ENCODE measurements around the gene ATXN2L.
A peak's percentile ranks its signal among the peaks of the same experiment; 100 is the strongest.

ATXN2L gene

DNA sequence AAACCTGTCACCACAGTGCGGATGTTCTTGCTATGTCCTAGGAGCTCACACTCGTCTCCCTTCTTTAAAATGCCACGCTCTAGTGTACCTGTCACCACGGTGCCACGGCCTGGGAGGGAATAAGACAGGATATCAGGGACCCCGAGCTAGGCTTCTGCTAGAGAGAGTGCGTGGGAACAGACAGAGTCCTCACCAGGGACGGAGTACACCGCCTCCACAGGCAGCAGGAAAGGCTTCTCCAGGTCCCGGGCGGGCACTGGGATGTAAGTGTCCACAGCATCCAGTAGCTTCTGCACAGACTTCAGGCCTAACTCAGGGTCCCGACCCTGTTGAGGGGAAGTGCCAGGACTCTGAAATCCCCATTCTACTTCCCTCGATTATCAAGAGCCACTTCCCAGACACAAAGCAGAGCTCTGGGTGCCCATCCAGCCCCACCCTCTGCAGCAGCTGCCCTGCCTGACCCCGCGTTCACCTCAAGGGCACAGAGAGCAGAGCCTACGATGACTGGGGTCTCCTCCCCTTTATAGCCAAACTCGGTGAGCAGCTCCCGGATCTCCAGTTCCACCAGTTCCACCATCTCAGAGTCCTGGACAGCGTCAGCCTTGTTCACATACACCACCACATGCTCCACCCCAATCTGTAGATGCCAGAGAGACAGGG, 21.6 kb downstream of the ATXN2L start:
- no peak overlapping the region for H3K18ac ChIP-seq (ENCODE audit: low read length)
- H3K27ac ChIP-seq (replicated peaks; ENCODE audit: low read length): no peak overlapping the region
- no peak overlapping the region for H3K4me2 ChIP-seq (ENCODE audit: insufficient read depth, low read length, poor library complexity, severe bottlenecking)
- H2AFZ ChIP-seq (ENCODE audit: low read length): no peak overlapping the region
- H3K4me1 ChIP-seq (ENCODE audit: control insufficient read depth in 2 of 2, insufficient read depth in 1 of 2, low read depth in 1 of 2, low read length in 2 of 2): peaks cover 10 to 13% of the 10 kb centered on the region in 2 donors
- no peaks in the 10 kb centered on the region for H3K9me3 ChIP-seq (replicated peaks in 1 of 2; ENCODE audit: control insufficient read depth in 2 of 2, insufficient read depth in 1 of 2, low read depth in 1 of 2, low read length in 2 of 2)
- no peak overlapping the region for H2BK12ac ChIP-seq (ENCODE audit: low read length)
- peaks cover 17% of the 10 kb centered on the region for H3K79me1 ChIP-seq (ENCODE audit: low read depth, low read length)
- no peak overlapping the region for H3K23ac ChIP-seq (ENCODE audit: low read depth, low read length, poor library complexity)
- DNase-seq (ENCODE audit: low spot score): no peak
- no peak overlapping the region for H2AK5ac ChIP-seq (ENCODE audit: low read depth, low read length)
- H2BK5ac ChIP-seq (ENCODE audit: low read length): no peak overlapping the region
- no peak overlapping the region for H2BK120ac ChIP-seq (ENCODE audit: low read depth, low read length)
- H3K4me3 ChIP-seq (ENCODE audit: low read length in 2 of 2): peak overlapping the region; percentile 24 to 100
- no peaks in the 10 kb centered on the region for H3K27me3 ChIP-seq (ENCODE audit: control insufficient read depth in 3 of 3, insufficient read depth in 3 of 3, low read depth in 1 of 3, low read length in 3 of 3)
- H4K91ac ChIP-seq (ENCODE audit: low read depth, low read length, poor library complexity): no peak overlapping the region
- H2BK15ac ChIP-seq (ENCODE audit: low read length): no peak overlapping the region
- no peak overlapping the region for H3K9ac ChIP-seq (ENCODE audit: low read depth, low read length, poor library complexity)
- no peak overlapping the region for H4K8ac ChIP-seq (ENCODE audit: low read depth, low read length)
- WGBS, 2 donors (ENCODE audit: extremely low coverage in 2 of 2, insufficient read length in 2 of 2, insufficient replicate concordance in 1 of 2): no CpG with 5 or more reads among the region's 19 CpGs
- peaks cover 31 to 46% of the 10 kb centered on the region in 2 donors for H3K36me3 ChIP-seq (replicated peaks in 1 of 2; ENCODE audit: control insufficient read depth in 2 of 2, insufficient read depth in 2 of 2, low read length in 2 of 2)
- no peak overlapping the region for H3K14ac ChIP-seq (ENCODE audit: low read length)
- peak overlapping the region; percentile 37 for H3K4ac ChIP-seq (ENCODE audit: low read length)

DNA sequence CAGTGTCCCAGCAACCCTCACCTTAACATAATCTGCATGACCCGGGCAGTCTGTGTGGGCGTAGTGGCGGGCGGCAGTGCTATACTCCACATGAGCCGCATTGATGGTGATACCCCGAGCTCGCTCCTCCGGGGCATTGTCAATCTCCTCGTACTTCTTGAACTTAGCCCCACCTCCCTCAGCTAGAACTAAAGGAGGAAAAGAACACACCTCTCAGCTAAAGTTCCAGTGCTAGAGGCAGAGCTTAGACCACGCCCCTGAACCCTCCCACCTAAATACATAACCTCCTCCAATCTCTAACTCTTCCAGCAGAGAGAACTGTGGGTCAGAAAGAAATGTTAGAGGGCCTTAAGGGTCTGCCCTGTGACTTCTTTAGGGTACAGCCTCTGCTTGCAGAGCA, 22.5 kb downstream of the ATXN2L start:
- Histone ChIP-seq H3K4me1 (ENCODE audit: control insufficient read depth in 2 of 2, insufficient read depth in 1 of 2, low read depth in 1 of 2, low read length in 2 of 2) (peaks cover 10 to 13% of the 10 kb centered on the region in 2 donors), H3K36me3 (replicated peaks in 1 of 2; ENCODE audit: control insufficient read depth in 2 of 2, insufficient read depth in 2 of 2, low read length in 2 of 2) (peaks cover 31 to 42% of the 10 kb centered on the region in 2 donors), H3K4me2 (ENCODE audit: insufficient read depth, low read length, poor library complexity, severe bottlenecking) (peak overlapping the region; percentile 100), H3K27me3 (ENCODE audit: control insufficient read depth in 3 of 3, insufficient read depth in 3 of 3, low read depth in 1 of 3, low read length in 3 of 3) (no peaks in the 10 kb centered on the region), H3K23ac (ENCODE audit: low read depth, low read length, poor library complexity) (no peak overlapping the region), H3K9ac (ENCODE audit: low read depth, low read length, poor library complexity) (no peak overlapping the region), H2BK12ac (ENCODE audit: low read length) (no peak overlapping the region), H3K4me3 (ENCODE audit: low read length in 2 of 2) (peak overlapping the region; percentile 94 to 100), H3K14ac (ENCODE audit: low read length) (no peak overlapping the region), H2AFZ (ENCODE audit: low read length) (no peak overlapping the region), H2AK5ac (ENCODE audit: low read depth, low read length) (no peak overlapping the region), H3K79me1 (ENCODE audit: low read depth, low read length) (peaks cover 17% of the 10 kb centered on the region), H3K9me3 (replicated peaks in 1 of 2; ENCODE audit: control insufficient read depth in 2 of 2, insufficient read depth in 1 of 2, low read depth in 1 of 2, low read length in 2 of 2) (no peaks in the 10 kb centered on the region), H3K27ac (replicated peaks; ENCODE audit: low read length) (no peak overlapping the region), H3K18ac (ENCODE audit: low read length) (no peak overlapping the region), H4K8ac (ENCODE audit: low read depth, low read length) (no peak overlapping the region), H2BK120ac (ENCODE audit: low read depth, low read length) (no peak overlapping the region), H2BK5ac (ENCODE audit: low read length) (no peak overlapping the region), H2BK15ac (ENCODE audit: low read length) (no peak overlapping the region), H3K4ac (ENCODE audit: low read length) (no peak overlapping the region), H4K91ac (ENCODE audit: low read depth, low read length, poor library complexity) (no peak overlapping the region)
- DNase-seq (ENCODE audit: low spot score): no peak
- WGBS, 2 donors (ENCODE audit: extremely low coverage in 2 of 2, insufficient read length in 2 of 2, insufficient replicate concordance in 1 of 2): no CpG with 5 or more reads among the region's 10 CpGs

DNA sequence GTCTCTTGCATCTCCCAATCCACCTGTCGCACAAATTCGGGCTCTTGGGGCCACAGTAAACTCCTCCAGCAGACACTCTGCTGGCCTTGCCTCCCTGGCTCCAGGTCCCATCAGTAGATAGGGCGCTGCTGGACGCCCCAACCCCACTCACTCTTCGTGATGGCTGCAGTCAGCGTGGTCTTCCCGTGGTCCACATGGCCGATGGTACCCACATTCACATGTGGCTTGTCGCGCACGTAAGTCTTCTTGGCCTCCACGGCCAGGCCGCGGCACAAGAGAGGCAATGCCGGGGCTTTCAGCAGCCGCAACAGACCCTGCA, 22.9 kb downstream of the ATXN2L start:
- peaks cover 17% of the 10 kb centered on the region for H3K79me1 ChIP-seq (ENCODE audit: low read depth, low read length)
- H3K27me3 ChIP-seq (ENCODE audit: control insufficient read depth in 3 of 3, insufficient read depth in 3 of 3, low read depth in 1 of 3, low read length in 3 of 3): no peaks in the 10 kb centered on the region
- H4K8ac ChIP-seq (ENCODE audit: low read depth, low read length): peak overlapping the region; percentile 92
- H3K14ac ChIP-seq (ENCODE audit: low read length): peak overlapping the region; percentile 100
- H3K27ac ChIP-seq (replicated peaks; ENCODE audit: low read length): peak overlapping the region; percentile 59
- H3K18ac ChIP-seq (ENCODE audit: low read length): peak overlapping the region; percentile 97
- WGBS, 2 donors (ENCODE audit: extremely low coverage in 2 of 2, insufficient read length in 2 of 2, insufficient replicate concordance in 1 of 2): no CpG with 5 or more reads among the region's 16 CpGs
- no peak overlapping the region for H2BK120ac ChIP-seq (ENCODE audit: low read depth, low read length)
- peak overlapping the region; percentile 92 for H2BK15ac ChIP-seq (ENCODE audit: low read length)
- H4K91ac ChIP-seq (ENCODE audit: low read depth, low read length, poor library complexity): peak overlapping the region; percentile 53
- peaks cover 31 to 42% of the 10 kb centered on the region in 2 donors for H3K36me3 ChIP-seq (replicated peaks in 1 of 2; ENCODE audit: control insufficient read depth in 2 of 2, insufficient read depth in 2 of 2, low read length in 2 of 2)
- no peaks in the 10 kb centered on the region for H3K9me3 ChIP-seq (replicated peaks in 1 of 2; ENCODE audit: control insufficient read depth in 2 of 2, insufficient read depth in 1 of 2, low read depth in 1 of 2, low read length in 2 of 2)
- H2AK5ac ChIP-seq (ENCODE audit: low read depth, low read length): peak overlapping the region; percentile 98
- H3K9ac ChIP-seq (ENCODE audit: low read depth, low read length, poor library complexity): peak overlapping the region; percentile 100
- H3K4me3 ChIP-seq (ENCODE audit: low read length in 2 of 2): peak overlapping the region; percentile 94 to 100
- no peak for DNase-seq (ENCODE audit: low spot score)
- peak overlapping the region; percentile 73 for H2BK12ac ChIP-seq (ENCODE audit: low read length)
- H2AFZ ChIP-seq (ENCODE audit: low read length): peak overlapping the region; percentile 92
- peak overlapping the region; percentile 100 for H3K4me2 ChIP-seq (ENCODE audit: insufficient read depth, low read length, poor library complexity, severe bottlenecking)
- peaks cover 10 to 13% of the 10 kb centered on the region in 2 donors for H3K4me1 ChIP-seq (ENCODE audit: control insufficient read depth in 2 of 2, insufficient read depth in 1 of 2, low read depth in 1 of 2, low read length in 2 of 2)
- H2BK5ac ChIP-seq (ENCODE audit: low read length): peak overlapping the region; percentile 94
- H3K4ac ChIP-seq (ENCODE audit: low read length): peak overlapping the region; percentile 97
- H3K23ac ChIP-seq (ENCODE audit: low read depth, low read length, poor library complexity): peak overlapping the region; percentile 95

DNA sequence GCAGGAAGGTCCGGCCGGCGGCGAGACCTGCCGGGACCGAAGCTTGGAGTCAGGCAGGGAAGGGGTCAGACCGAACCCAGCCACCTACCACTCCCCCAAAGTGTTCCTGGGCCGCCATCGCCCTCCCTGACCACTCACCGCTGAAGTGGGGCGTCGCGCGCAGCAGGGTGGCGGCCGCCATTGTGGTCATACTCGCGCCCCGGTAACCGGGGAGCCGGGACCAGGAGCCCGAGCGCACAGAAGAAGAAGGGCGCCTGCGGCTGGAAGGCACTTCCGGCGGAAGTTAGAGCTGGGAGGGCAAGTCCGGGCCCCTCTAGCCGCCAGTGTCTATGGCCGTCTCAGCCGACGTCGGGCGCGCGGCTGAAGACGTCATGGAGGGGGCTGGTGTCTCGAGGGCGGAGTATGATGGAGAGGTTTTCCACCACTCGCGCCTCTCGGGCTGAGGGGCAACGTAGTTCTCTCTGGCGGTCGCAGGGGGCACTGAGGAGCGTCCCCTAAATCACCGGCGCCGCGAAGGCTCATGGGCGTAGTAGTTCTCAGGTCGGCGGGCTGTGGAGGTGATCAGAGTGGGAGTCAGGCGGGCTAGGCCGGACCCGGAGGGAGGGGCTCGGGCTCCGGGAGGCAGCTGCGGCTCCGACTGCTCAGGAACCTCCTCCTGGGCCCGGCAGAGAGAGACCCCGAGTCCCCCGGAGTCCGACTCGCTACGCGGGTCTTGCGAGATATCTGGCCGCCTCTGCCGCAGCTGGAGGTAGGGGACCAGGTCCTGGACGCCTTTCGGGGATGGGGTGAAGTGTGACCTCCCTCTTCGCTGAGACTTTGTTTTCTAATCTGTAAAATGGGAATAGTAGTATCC, 23.5 kb downstream of the ATXN2L start, which contains the start of gene TUFM:
Gene TUFM (minus strand): TSS at position 269 of the 853 bp plus-strand sequence. CDS start 79 bp downstream, at position 190.
- Histone ChIP-seq H4K91ac (ENCODE audit: low read depth, low read length, poor library complexity) (peak within 1 kb of the TSS; percentile 53), H3K14ac (ENCODE audit: low read length) (peak within 1 kb of the TSS; percentile 100), H3K4me3 (ENCODE audit: low read length in 2 of 2) (peak within 1 kb of the TSS; percentile 94 to 100), H2BK120ac (ENCODE audit: low read depth, low read length) (no peak within 1 kb of the TSS), H3K18ac (ENCODE audit: low read length) (peak within 1 kb of the TSS; percentile 97), H3K27me3 (ENCODE audit: control insufficient read depth in 3 of 3, insufficient read depth in 3 of 3, low read depth in 1 of 3, low read length in 3 of 3) (no peaks in the 10 kb centered on the region), H3K27ac (replicated peaks; ENCODE audit: low read length) (peak within 1 kb of the TSS; percentile 59), H3K79me1 (ENCODE audit: low read depth, low read length) (peaks cover 17% of the 10 kb centered on the region), H2AK5ac (ENCODE audit: low read depth, low read length) (peak within 1 kb of the TSS; percentile 98), H3K4me1 (ENCODE audit: control insufficient read depth in 2 of 2, insufficient read depth in 1 of 2, low read depth in 1 of 2, low read length in 2 of 2) (peaks cover 10 to 13% of the 10 kb centered on the region in 2 donors), H3K36me3 (replicated peaks in 1 of 2; ENCODE audit: control insufficient read depth in 2 of 2, insufficient read depth in 2 of 2, low read length in 2 of 2) (peaks cover 31 to 40% of the 10 kb centered on the region in 2 donors), H3K4ac (ENCODE audit: low read length) (peak within 1 kb of the TSS; percentile 97), H2AFZ (ENCODE audit: low read length) (peak within 1 kb of the TSS; percentile 92), H2BK15ac (ENCODE audit: low read length) (peak within 1 kb of the TSS; percentile 92), H2BK5ac (ENCODE audit: low read length) (peak within 1 kb of the TSS; percentile 94), H3K9me3 (replicated peaks in 1 of 2; ENCODE audit: control insufficient read depth in 2 of 2, insufficient read depth in 1 of 2, low read depth in 1 of 2, low read length in 2 of 2) (no peaks in the 10 kb centered on the region), H3K23ac (ENCODE audit: low read depth, low read length, poor library complexity) (peak within 1 kb of the TSS; percentile 95), H2BK12ac (ENCODE audit: low read length) (peak within 1 kb of the TSS; percentile 73), H3K4me2 (ENCODE audit: insufficient read depth, low read length, poor library complexity, severe bottlenecking) (peak within 1 kb of the TSS; percentile 100), H3K9ac (ENCODE audit: low read depth, low read length, poor library complexity) (peak within 1 kb of the TSS; percentile 100), H4K8ac (ENCODE audit: low read depth, low read length) (peak within 1 kb of the TSS; percentile 92)
- WGBS, 2 donors (ENCODE audit: extremely low coverage in 2 of 2, insufficient read length in 2 of 2, insufficient replicate concordance in 1 of 2): no CpG with 5 or more reads among the region's 73 CpGs
- DNase-seq (ENCODE audit: low spot score): peak; percentile 98

All from neuronal stem cell (in vitro differentiated cells).